Pons (tissue), 1 donor: ENCODE measurements around the gene FGD5.

Source experiments
- DNase-seq: peaks from one replicate; pipeline ENCODE4 v3.0.0-alpha.2; 2016; ENCODE audit warnings: low spot score

FGD5 gene

GRCh38 chr3:14824646-14825045 is 5.9 kb downstream of the FGD5 start:
- DNase-seq, result no peak

- no peak for DNase-seq
Measured at GRCh38 chr3:14826069-14826468, 7.3 kb downstream of the FGD5 start.

- DNase-seq, result no peak
Measured at GRCh38 chr3:14827776-14828175, 9.0 kb downstream of the FGD5 start.

GRCh38 chr3:14829811-14830210 is 11.0 kb downstream of the FGD5 start:
- no peak for DNase-seq

GRCh38 chr3:14831916-14832450 is 13.2 kb downstream of the FGD5 start:
- DNase-seq, result no peak

- DNase-seq, result no peak
Measured at GRCh38 chr3:14832975-14833722, 14.4 kb downstream of the FGD5 start.

- no peak for DNase-seq
Measured at GRCh38 chr3:14834121-14834520, 15.4 kb downstream of the FGD5 start.

- DNase-seq, result no peak
Measured at GRCh38 chr3:14834807-14835466, 16.2 kb downstream of the FGD5 start.

- DNase-seq, result no peak
Measured at GRCh38 chr3:14836049-14836468, 17.3 kb downstream of the FGD5 start.

- no peak for DNase-seq
Measured at GRCh38 chr3:14837186-14837877, 18.6 kb downstream of the FGD5 start.

- DNase-seq, result no peak
Measured at GRCh38 chr3:14837878-14838258, 19.1 kb downstream of the FGD5 start.

- no peak for DNase-seq
Measured at GRCh38 chr3:14839236-14839635, 20.5 kb downstream of the FGD5 start.

- DNase-seq, result no peak
Measured at GRCh38 chr3:14841836-14842235, 23.1 kb downstream of the FGD5 start.

GRCh38 chr3:14842277-14842676 is 23.5 kb downstream of the FGD5 start:
- no peak for DNase-seq

GRCh38 chr3:14843321-14843720 is 24.6 kb downstream of the FGD5 start:
- no peak for DNase-seq

- DNase-seq, result no peak
Measured at GRCh38 chr3:14844386-14845170, 25.8 kb downstream of the FGD5 start.

GRCh38 chr3:14845180-14845579 is 26.4 kb downstream of the FGD5 start:
- DNase-seq, result no peak

GRCh38 chr3:14845826-14846225 is 27.1 kb downstream of the FGD5 start:
- DNase-seq, result no peak

GRCh38 chr3:14846226-14846880 is 27.6 kb downstream of the FGD5 start:
- DNase-seq, result no peak

- no peak for DNase-seq
Measured at GRCh38 chr3:14847613-14848541, 29.1 kb downstream of the FGD5 start.
